CD14-positive monocyte (primary cell): ENCODE measurements around the gene POU6F2. TPM values are rescaled to one million over a fixed set of nuclear protein-coding genes. Genes with fewer than 3 reads are reported as not detected.

Experiments used
- DNase-seq, 3 donors: peaks; one replicate each; pipeline ENCODE4 v3.0.0-alpha.2; 2011 to 2022
- H2AFZ ChIP-seq: 2 replicates; pipeline ENCODE4 v1.6.0; 2012; ENCODE audit warnings: mild to moderate bottlenecking, low read depth, low read length, inconsistent platforms; ENCODE audit not compliant: insufficient read depth, poor library complexity, severe bottlenecking
- H3K27ac ChIP-seq, 2 donors: 1 replicate in 1 of 2; 2 replicates in 1 of 2; pipeline ENCODE4 v1.5.1; 2012 to 2013; ENCODE audit warnings: low read length in 2 of 2, control low read depth in 1 of 2, inconsistent platforms in 1 of 2, low read depth in 1 of 2, mild to moderate bottlenecking in 1 of 2
- H3K27me3 ChIP-seq, 2 donors: one replicate each; pipeline versions ENCODE4 v1.6.0 to v1.6.1; 2011 to 2013; ENCODE audit warnings: low read length in 2 of 2; ENCODE audit not compliant: control insufficient read depth in 2 of 2, insufficient read depth in 2 of 2
- H3K36me3 ChIP-seq, 2 donors: replicated peaks in 1 of 2; 1 replicate in 1 of 2; 2 replicates in 1 of 2; pipeline versions ENCODE4 v1.5.1 to v1.6.1; 2012 to 2013; ENCODE audit warnings: low read length in 2 of 2, control low read depth in 1 of 2, inconsistent platforms in 1 of 2, mild to moderate bottlenecking in 1 of 2; ENCODE audit not compliant: insufficient read depth in 2 of 2, control insufficient read depth in 1 of 2
- H3K4me1 ChIP-seq, 2 donors: 1 replicate in 1 of 2; 2 replicates in 1 of 2; pipeline versions ENCODE4 v1.5.1 to v1.6.1; 2012 to 2013; ENCODE audit warnings: low read length in 2 of 2, control low read depth in 1 of 2, inconsistent platforms in 1 of 2, mild to moderate bottlenecking in 1 of 2, moderate library complexity in 1 of 2; ENCODE audit not compliant: insufficient read depth in 2 of 2, control insufficient read depth in 1 of 2
- H3K4me2 ChIP-seq: replicated peaks from 2 replicates; pipeline ENCODE3; 2012; ENCODE audit warnings: low read length, moderate library complexity, mild to moderate bottlenecking; ENCODE audit not compliant: poor library complexity, severe bottlenecking; ENCODE audit errors: extremely low read depth
- H3K4me3 ChIP-seq, 3 experiments: fragments of 200-600 bp in 1 of 3; sonication (generic) in 1 of 3; replicated peaks in 1 of 3; 1 replicate in 2 of 3; 2 replicates in 1 of 3; pipeline ENCODE4 v1.5.1; 2011 to 2013; ENCODE audit warnings: low read length in 3 of 3, mild to moderate bottlenecking in 3 of 3, control low read depth in 2 of 3, low read depth in 2 of 3, inconsistent platforms in 1 of 3, moderate library complexity in 1 of 3
- H3K79me2 ChIP-seq: 2 replicates; pipeline ENCODE4 v1.6.0; 2012; ENCODE audit warnings: mild to moderate bottlenecking, control low read depth, inconsistent platforms, low read length, moderate library complexity; ENCODE audit not compliant: insufficient read depth
- H3K9ac ChIP-seq: 2 replicates; pipeline ENCODE4 v1.6.0; 2017; ENCODE audit warnings: low read length, mild to moderate bottlenecking; ENCODE audit not compliant: insufficient read depth, poor library complexity, severe bottlenecking
- H3K9me3 ChIP-seq, 2 donors: replicated peaks in 1 of 2; 1 replicate in 1 of 2; 2 replicates in 1 of 2; pipeline versions ENCODE4 v1.5.1 to v1.6.1; 2012 to 2013; ENCODE audit warnings: low read length in 2 of 2, control low read depth in 1 of 2; ENCODE audit not compliant: control insufficient read depth in 1 of 2, insufficient read depth in 1 of 2
- H4K20me1 ChIP-seq: 2 replicates; pipeline ENCODE4 v1.6.0; 2012; ENCODE audit warnings: mild to moderate bottlenecking, low read length, control low read depth, moderate library complexity; ENCODE audit not compliant: insufficient read depth
- H3K27ac Mint-ChIP-seq, 7 donors: one replicate each; pipeline ENCODE4 v1.8.0; 2020; ENCODE audit warnings: mild to moderate bottlenecking in 7 of 7, mixed read lengths in 7 of 7, moderate library complexity in 6 of 7, inconsistent platforms in 2 of 7
- H3K27me3 Mint-ChIP-seq, 3 donors: one replicate each; pipeline ENCODE4 v1.8.0; 2021 to 2022; ENCODE audit warnings: low read depth in 3 of 3, mild to moderate bottlenecking in 3 of 3, mixed read lengths in 3 of 3, moderate library complexity in 3 of 3, inconsistent platforms in 1 of 3
- H3K36me3 Mint-ChIP-seq, 2 donors: one replicate each; pipeline ENCODE4 v1.8.0; 2020; ENCODE audit warnings: mixed read lengths in 2 of 2, inconsistent platforms in 1 of 2, mild to moderate bottlenecking in 1 of 2
- H3K4me1 Mint-ChIP-seq: one replicate; pipeline ENCODE4 v1.8.0; 2020; ENCODE audit warnings: mild to moderate bottlenecking, mixed read lengths
- H3K4me3 Mint-ChIP-seq, 2 donors: one replicate each; pipeline ENCODE4 v1.8.0; 2020; ENCODE audit warnings: mild to moderate bottlenecking in 2 of 2, mixed read lengths in 2 of 2, moderate library complexity in 1 of 2
- H3K9me3 Mint-ChIP-seq, 7 donors: one replicate each; pipeline ENCODE4 v1.8.0; 2020 to 2022; ENCODE audit warnings: mixed read lengths in 7 of 7, mild to moderate bottlenecking in 6 of 7, moderate library complexity in 6 of 7, inconsistent platforms in 2 of 7
- WGBS: methylation state at CpG from one replicate; pipeline ENCODE4 v1.1.5; 2013; ENCODE audit warnings: missing lambda C conversion rate; ENCODE audit not compliant: insufficient coverage; 5-methylcytosine and 5-hydroxymethylcytosine counted together
- intact Hi-C, 2 donors: fragments of 100-400 bp; cut with micrococcal nuclease; formaldehyde crosslinking; loops; one replicate each; pipeline versions ENCODE4 v1.15.0 to v1.15.1; 2023
- polyA plus RNA-seq, 3 donors: library from polyadenylated mRNA; depleted of rRNA in 1 of 3; unstranded in 2 of 3; stranded (reverse) in 1 of 3; fragments of 300-500 nt in 2 of 3; fragments of >200 nt in 1 of 3; fragmentation: Illumina TruSeq in 2 of 3; gene quantifications; 1 replicate in 2 of 3; 2 replicates in 1 of 3; pipeline ENCODE4 v1.2.3, GENCODE V29; 2012 to 2021
- TF ChIP-seq, protein P1 (sequence below): fragments of 200-600 bp; IDR thresholded peaks from one replicate; pipeline ENCODE4 v1.8.0; 2022; ENCODE audit warnings: antibody characterized with exemption, mild to moderate bottlenecking

Gene POU6F2
- polyA plus RNA-seq, 3 donors: not detected

GRCh38 chr7:39144420-39144819, 166.7 kb downstream of the POU6F2 start:
- no peak overlapping the region for H3K27ac Mint-ChIP-seq
- TF ChIP-seq, protein P1, sequence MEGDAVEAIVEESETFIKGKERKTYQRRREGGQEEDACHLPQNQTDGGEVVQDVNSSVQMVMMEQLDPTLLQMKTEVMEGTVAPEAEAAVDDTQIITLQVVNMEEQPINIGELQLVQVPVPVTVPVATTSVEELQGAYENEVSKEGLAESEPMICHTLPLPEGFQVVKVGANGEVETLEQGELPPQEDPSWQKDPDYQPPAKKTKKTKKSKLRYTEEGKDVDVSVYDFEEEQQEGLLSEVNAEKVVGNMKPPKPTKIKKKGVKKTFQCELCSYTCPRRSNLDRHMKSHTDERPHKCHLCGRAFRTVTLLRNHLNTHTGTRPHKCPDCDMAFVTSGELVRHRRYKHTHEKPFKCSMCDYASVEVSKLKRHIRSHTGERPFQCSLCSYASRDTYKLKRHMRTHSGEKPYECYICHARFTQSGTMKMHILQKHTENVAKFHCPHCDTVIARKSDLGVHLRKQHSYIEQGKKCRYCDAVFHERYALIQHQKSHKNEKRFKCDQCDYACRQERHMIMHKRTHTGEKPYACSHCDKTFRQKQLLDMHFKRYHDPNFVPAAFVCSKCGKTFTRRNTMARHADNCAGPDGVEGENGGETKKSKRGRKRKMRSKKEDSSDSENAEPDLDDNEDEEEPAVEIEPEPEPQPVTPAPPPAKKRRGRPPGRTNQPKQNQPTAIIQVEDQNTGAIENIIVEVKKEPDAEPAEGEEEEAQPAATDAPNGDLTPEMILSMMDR: no peak
- Histone ChIP-seq H4K20me1 (no peaks in the 10 kb centered on the region), H3K36me3 (no peaks in the 10 kb centered on the region), H3K4me1 (no peaks in the 10 kb centered on the region), H2AFZ (no peak overlapping the region), H3K4me2 (no peak overlapping the region), H3K9me3 (peaks cover 5 to 9% of the 10 kb centered on the region in 2 donors), H3K79me2 (no peaks in the 10 kb centered on the region), H3K27me3 (no peaks in the 10 kb centered on the region), H3K9ac (no peak overlapping the region), H3K27ac (no peak overlapping the region), H3K4me3 (no peak overlapping the region)
- H3K27me3 Mint-ChIP-seq: peaks cover 0 to 4% (median 2%) of the 10 kb centered on the region in 3 donors
- DNase-seq: no peak
- intact Hi-C loops: no loop called here
- H3K9me3 Mint-ChIP-seq: peaks cover 0 to 15% (median 8%) of the 10 kb centered on the region in 7 donors
- H3K4me3 Mint-ChIP-seq: no peak overlapping the region
- no peaks in the 10 kb centered on the region for H3K36me3 Mint-ChIP-seq
- H3K4me1 Mint-ChIP-seq: no peaks in the 10 kb centered on the region
- no CpG with 5 or more reads among the region's 1 CpG for WGBS

- peaks cover 0 to 4% (median 3%) of the 10 kb centered on the region in 3 donors for H3K27me3 Mint-ChIP-seq
- intact Hi-C loops: no loop called here
- no peaks in the 10 kb centered on the region for H3K79me2 ChIP-seq
- no peaks in the 10 kb centered on the region for H3K36me3 Mint-ChIP-seq
- no peaks in the 10 kb centered on the region for H3K4me1 Mint-ChIP-seq
- WGBS: no CpG with 5 or more reads among the region's 3 CpGs
- no peak overlapping the region for H3K9ac ChIP-seq
- no peak for DNase-seq
- no peaks in the 10 kb centered on the region for H3K36me3 ChIP-seq
- H3K4me3 ChIP-seq: no peak overlapping the region
- H3K4me1 ChIP-seq: no peaks in the 10 kb centered on the region
- H3K9me3 ChIP-seq: peaks cover 5 to 6% of the 10 kb centered on the region in 2 donors
- no peak overlapping the region for H3K27ac ChIP-seq
- no peak overlapping the region for H3K4me2 ChIP-seq
- TF ChIP-seq, protein P1: no peak
- no peaks in the 10 kb centered on the region for H4K20me1 ChIP-seq
- H3K9me3 Mint-ChIP-seq: peaks cover 0 to 11% (median 5%) of the 10 kb centered on the region in 7 donors
- no peaks in the 10 kb centered on the region for H3K27me3 ChIP-seq
- H3K4me3 Mint-ChIP-seq: no peak overlapping the region
- H2AFZ ChIP-seq: no peak overlapping the region
- no peak overlapping the region for H3K27ac Mint-ChIP-seq
Observed at GRCh38 chr7:39145283-39145682, 167.6 kb downstream of the POU6F2 start.
